CD14-positive monocyte (primary cell): ENCODE measurements around the gene ZNF385B. TPM values are rescaled to one million over a fixed set of nuclear protein-coding genes. Genes with fewer than 3 reads are reported as not detected.

Experiments used
- DNase-seq, 3 donors: peaks; one replicate each; pipeline ENCODE4 v3.0.0-alpha.2; 2011 to 2022
- H2AFZ ChIP-seq: 2 replicates; pipeline ENCODE4 v1.6.0; 2012; ENCODE audit warnings: mild to moderate bottlenecking, low read depth, low read length, inconsistent platforms; ENCODE audit not compliant: insufficient read depth, poor library complexity, severe bottlenecking
- H3K27ac ChIP-seq, 2 donors: 1 replicate in 1 of 2; 2 replicates in 1 of 2; pipeline ENCODE4 v1.5.1; 2012 to 2013; ENCODE audit warnings: low read length in 2 of 2, control low read depth in 1 of 2, inconsistent platforms in 1 of 2, low read depth in 1 of 2, mild to moderate bottlenecking in 1 of 2
- H3K27me3 ChIP-seq, 2 donors: one replicate each; pipeline versions ENCODE4 v1.6.0 to v1.6.1; 2011 to 2013; ENCODE audit warnings: low read length in 2 of 2; ENCODE audit not compliant: control insufficient read depth in 2 of 2, insufficient read depth in 2 of 2
- H3K36me3 ChIP-seq, 2 donors: replicated peaks in 1 of 2; 1 replicate in 1 of 2; 2 replicates in 1 of 2; pipeline versions ENCODE4 v1.5.1 to v1.6.1; 2012 to 2013; ENCODE audit warnings: low read length in 2 of 2, control low read depth in 1 of 2, inconsistent platforms in 1 of 2, mild to moderate bottlenecking in 1 of 2; ENCODE audit not compliant: insufficient read depth in 2 of 2, control insufficient read depth in 1 of 2
- H3K4me1 ChIP-seq, 2 donors: 1 replicate in 1 of 2; 2 replicates in 1 of 2; pipeline versions ENCODE4 v1.5.1 to v1.6.1; 2012 to 2013; ENCODE audit warnings: low read length in 2 of 2, control low read depth in 1 of 2, inconsistent platforms in 1 of 2, mild to moderate bottlenecking in 1 of 2, moderate library complexity in 1 of 2; ENCODE audit not compliant: insufficient read depth in 2 of 2, control insufficient read depth in 1 of 2
- H3K4me2 ChIP-seq: replicated peaks from 2 replicates; pipeline ENCODE3; 2012; ENCODE audit warnings: low read length, moderate library complexity, mild to moderate bottlenecking; ENCODE audit not compliant: poor library complexity, severe bottlenecking; ENCODE audit errors: extremely low read depth
- H3K4me3 ChIP-seq, 3 experiments: fragments of 200-600 bp in 1 of 3; sonication (generic) in 1 of 3; replicated peaks in 1 of 3; 1 replicate in 2 of 3; 2 replicates in 1 of 3; pipeline ENCODE4 v1.5.1; 2011 to 2013; ENCODE audit warnings: low read length in 3 of 3, mild to moderate bottlenecking in 3 of 3, control low read depth in 2 of 3, low read depth in 2 of 3, inconsistent platforms in 1 of 3, moderate library complexity in 1 of 3
- H3K79me2 ChIP-seq: 2 replicates; pipeline ENCODE4 v1.6.0; 2012; ENCODE audit warnings: mild to moderate bottlenecking, control low read depth, inconsistent platforms, low read length, moderate library complexity; ENCODE audit not compliant: insufficient read depth
- H3K9ac ChIP-seq: 2 replicates; pipeline ENCODE4 v1.6.0; 2017; ENCODE audit warnings: low read length, mild to moderate bottlenecking; ENCODE audit not compliant: insufficient read depth, poor library complexity, severe bottlenecking
- H3K9me3 ChIP-seq, 2 donors: replicated peaks in 1 of 2; 1 replicate in 1 of 2; 2 replicates in 1 of 2; pipeline versions ENCODE4 v1.5.1 to v1.6.1; 2012 to 2013; ENCODE audit warnings: low read length in 2 of 2, control low read depth in 1 of 2; ENCODE audit not compliant: control insufficient read depth in 1 of 2, insufficient read depth in 1 of 2
- H4K20me1 ChIP-seq: 2 replicates; pipeline ENCODE4 v1.6.0; 2012; ENCODE audit warnings: mild to moderate bottlenecking, low read length, control low read depth, moderate library complexity; ENCODE audit not compliant: insufficient read depth
- H3K27ac Mint-ChIP-seq, 7 donors: one replicate each; pipeline ENCODE4 v1.8.0; 2020; ENCODE audit warnings: mild to moderate bottlenecking in 7 of 7, mixed read lengths in 7 of 7, moderate library complexity in 6 of 7, inconsistent platforms in 2 of 7
- H3K27me3 Mint-ChIP-seq, 3 donors: one replicate each; pipeline ENCODE4 v1.8.0; 2021 to 2022; ENCODE audit warnings: low read depth in 3 of 3, mild to moderate bottlenecking in 3 of 3, mixed read lengths in 3 of 3, moderate library complexity in 3 of 3, inconsistent platforms in 1 of 3
- H3K36me3 Mint-ChIP-seq, 2 donors: one replicate each; pipeline ENCODE4 v1.8.0; 2020; ENCODE audit warnings: mixed read lengths in 2 of 2, inconsistent platforms in 1 of 2, mild to moderate bottlenecking in 1 of 2
- H3K4me1 Mint-ChIP-seq: one replicate; pipeline ENCODE4 v1.8.0; 2020; ENCODE audit warnings: mild to moderate bottlenecking, mixed read lengths
- H3K4me3 Mint-ChIP-seq, 2 donors: one replicate each; pipeline ENCODE4 v1.8.0; 2020; ENCODE audit warnings: mild to moderate bottlenecking in 2 of 2, mixed read lengths in 2 of 2, moderate library complexity in 1 of 2
- H3K9me3 Mint-ChIP-seq, 7 donors: one replicate each; pipeline ENCODE4 v1.8.0; 2020 to 2022; ENCODE audit warnings: mixed read lengths in 7 of 7, mild to moderate bottlenecking in 6 of 7, moderate library complexity in 6 of 7, inconsistent platforms in 2 of 7
- WGBS: methylation state at CpG from one replicate; pipeline ENCODE4 v1.1.5; 2013; ENCODE audit warnings: missing lambda C conversion rate; ENCODE audit not compliant: insufficient coverage; 5-methylcytosine and 5-hydroxymethylcytosine counted together
- intact Hi-C, 2 donors: fragments of 100-400 bp; cut with micrococcal nuclease; formaldehyde crosslinking; loops; one replicate each; pipeline versions ENCODE4 v1.15.0 to v1.15.1; 2023
- polyA plus RNA-seq, 3 donors: library from polyadenylated mRNA; depleted of rRNA in 1 of 3; unstranded in 2 of 3; stranded (reverse) in 1 of 3; fragments of 300-500 nt in 2 of 3; fragments of >200 nt in 1 of 3; fragmentation: Illumina TruSeq in 2 of 3; gene quantifications; 1 replicate in 2 of 3; 2 replicates in 1 of 3; pipeline ENCODE4 v1.2.3, GENCODE V29; 2012 to 2021
- small RNA-seq: library from RNA; depleted of rRNA; stranded (forward); fragments of <200 nt; gene quantifications from one replicate; pipeline ENCODE3, GENCODE V24; 2012; ENCODE audit warnings: low read depth; ENCODE audit not compliant: insufficient read length
- TF ChIP-seq, protein P1 (sequence below): fragments of 200-600 bp; IDR thresholded peaks from one replicate; pipeline ENCODE4 v1.8.0; 2022; ENCODE audit warnings: antibody characterized with exemption, mild to moderate bottlenecking

ZNF385B gene
- polyA plus RNA-seq, 3 donors: not detected

GRCh38 chr2:179393481-179393880 lies 467.9 kb downstream of the ZNF385B start:
- DNase-seq: no peak
- Histone ChIP-seq H3K27ac (no peak overlapping the region), H3K27me3 (no peaks in the 10 kb centered on the region), H2AFZ (no peak overlapping the region), H3K9ac (no peak overlapping the region), H3K9me3 (peaks cover 0 to 3% of the 10 kb centered on the region in 2 donors), H3K4me3 (no peak overlapping the region), H3K79me2 (no peaks in the 10 kb centered on the region), H3K36me3 (no peaks in the 10 kb centered on the region), H3K4me2 (no peak overlapping the region), H3K4me1 (no peaks in the 10 kb centered on the region), H4K20me1 (no peaks in the 10 kb centered on the region)
- intact Hi-C loops: no loop called here
- Mint-ChIP-seq H3K4me3 (no peak overlapping the region), H3K4me1 (no peaks in the 10 kb centered on the region), H3K9me3 (peaks cover 0 to 9% (median 6%) of the 10 kb centered on the region in 7 donors), H3K27me3 (peaks cover 0 to 2% (median 0%) of the 10 kb centered on the region in 3 donors), H3K27ac (no peak overlapping the region), H3K36me3 (no peaks in the 10 kb centered on the region)
- no CpG with 5 or more reads among the region's 2 CpGs for WGBS
- TF ChIP-seq, protein P1, sequence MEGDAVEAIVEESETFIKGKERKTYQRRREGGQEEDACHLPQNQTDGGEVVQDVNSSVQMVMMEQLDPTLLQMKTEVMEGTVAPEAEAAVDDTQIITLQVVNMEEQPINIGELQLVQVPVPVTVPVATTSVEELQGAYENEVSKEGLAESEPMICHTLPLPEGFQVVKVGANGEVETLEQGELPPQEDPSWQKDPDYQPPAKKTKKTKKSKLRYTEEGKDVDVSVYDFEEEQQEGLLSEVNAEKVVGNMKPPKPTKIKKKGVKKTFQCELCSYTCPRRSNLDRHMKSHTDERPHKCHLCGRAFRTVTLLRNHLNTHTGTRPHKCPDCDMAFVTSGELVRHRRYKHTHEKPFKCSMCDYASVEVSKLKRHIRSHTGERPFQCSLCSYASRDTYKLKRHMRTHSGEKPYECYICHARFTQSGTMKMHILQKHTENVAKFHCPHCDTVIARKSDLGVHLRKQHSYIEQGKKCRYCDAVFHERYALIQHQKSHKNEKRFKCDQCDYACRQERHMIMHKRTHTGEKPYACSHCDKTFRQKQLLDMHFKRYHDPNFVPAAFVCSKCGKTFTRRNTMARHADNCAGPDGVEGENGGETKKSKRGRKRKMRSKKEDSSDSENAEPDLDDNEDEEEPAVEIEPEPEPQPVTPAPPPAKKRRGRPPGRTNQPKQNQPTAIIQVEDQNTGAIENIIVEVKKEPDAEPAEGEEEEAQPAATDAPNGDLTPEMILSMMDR: no peak

Small RNAs within 50 kb of the gene (small RNA-seq; reads per million reads assigned to genes)
- gene MIR1258: not detected

Other genes starting within 250 kb of the ZNF385B start
- 10 to 100 TPM in 1 of 3 donors, 1 to 10 TPM in 2; 4.4 to 14.9 (median 9.5) TPM for gene CWC22, start 145.7 kb upstream of the ZNF385B start, polyA plus RNA-seq